CD4-positive, alpha-beta memory T cell (primary cell): ENCODE measurements around the gene SFTPB. TPM values are rescaled to one million over a fixed set of nuclear protein-coding genes. Genes with fewer than 3 reads are reported as not detected.
A peak's percentile ranks its signal among the peaks of the same experiment; 100 is the strongest.

ENCODE experiments used
- CTCF ChIA-PET: fragments of 350-600 bp; sonication (Branson Sonifier 250); formaldehyde crosslinking; loops from one replicate; lab custom pipeline; 2021; ENCODE audit warnings: inconsistent platforms; ENCODE audit not compliant: partially characterized antibody; lab: Charles Lee
- POLR2A ChIA-PET: fragments of 350-600 bp; sonication (Branson Sonifier 250); formaldehyde crosslinking; loops from one replicate; lab custom pipeline; 2021; ENCODE audit not compliant: partially characterized antibody; lab: Charles Lee
- DNase-seq, 5 donors: peaks; one replicate each; pipeline versions ENCODE4 v3.0.0 to v3.0.0-alpha.2; 2020 to 2022; ENCODE audit warnings: mixed read lengths in 1 of 5
- H3K27ac ChIP-seq: one replicate; pipeline ENCODE4 v1.7.0; 2013; ENCODE audit warnings: low read depth, low read length
- H3K27me3 ChIP-seq: 2 replicates; pipeline ENCODE4 v1.7.0; 2013; ENCODE audit warnings: mild to moderate bottlenecking, low read length, moderate library complexity; ENCODE audit not compliant: insufficient read depth
- H3K36me3 ChIP-seq: 2 replicates; pipeline ENCODE4 v1.7.0; 2013; ENCODE audit warnings: mild to moderate bottlenecking, low read length, moderate library complexity; ENCODE audit not compliant: insufficient read depth
- H3K4me1 ChIP-seq: 2 replicates; pipeline ENCODE4 v1.7.0; 2013; ENCODE audit warnings: mild to moderate bottlenecking, low read length, moderate library complexity; ENCODE audit not compliant: insufficient read depth
- H3K4me3 ChIP-seq, 2 donors: one replicate each; pipeline ENCODE4 v1.7.0; 2013; ENCODE audit warnings: low read length in 2 of 2, mild to moderate bottlenecking in 1 of 2
- H3K9me3 ChIP-seq, 2 donors: one replicate each; pipeline ENCODE4 v1.7.0; 2013; ENCODE audit warnings: low read length in 2 of 2, control low read depth in 1 of 2; ENCODE audit not compliant: control insufficient read depth in 1 of 2
- H3K27ac Mint-ChIP-seq, 7 donors: one replicate each; pipeline ENCODE4 v1.8.0; 2020 to 2021; ENCODE audit warnings: mixed read lengths in 7 of 7, mild to moderate bottlenecking in 6 of 7, inconsistent platforms in 3 of 7, moderate library complexity in 3 of 7
- H3K27me3 Mint-ChIP-seq, 2 donors: one replicate each; pipeline ENCODE4 v1.8.0; 2020 to 2021; ENCODE audit warnings: mixed read lengths in 2 of 2
- H3K36me3 Mint-ChIP-seq, 2 donors: one replicate each; pipeline ENCODE4 v1.8.0; 2020 to 2021; ENCODE audit warnings: mixed read lengths in 2 of 2, inconsistent platforms in 1 of 2, mild to moderate bottlenecking in 1 of 2
- H3K4me1 Mint-ChIP-seq, 4 donors: one replicate each; pipeline ENCODE4 v1.8.0; 2020 to 2021; ENCODE audit warnings: mixed read lengths in 4 of 4, mild to moderate bottlenecking in 1 of 4
- H3K4me3 Mint-ChIP-seq, 8 donors: one replicate each; pipeline ENCODE4 v1.8.0; 2020 to 2021; ENCODE audit warnings: mixed read lengths in 8 of 8, mild to moderate bottlenecking in 7 of 8, moderate library complexity in 6 of 8, inconsistent platforms in 3 of 8
- H3K9me3 Mint-ChIP-seq, 8 donors: one replicate each; pipeline ENCODE4 v1.8.0; 2020 to 2021; ENCODE audit warnings: mixed read lengths in 8 of 8, mild to moderate bottlenecking in 5 of 8, inconsistent platforms in 3 of 8, moderate library complexity in 1 of 8
- intact Hi-C: fragments of 100-400 bp; cut with micrococcal nuclease; formaldehyde crosslinking; loops from one replicate; pipeline ENCODE4 v1.15.1; 2023
- polyA plus RNA-seq, 2 donors: library from polyadenylated mRNA; unstranded; fragments of 300-500 nt; fragmentation: Illumina TruSeq; gene quantifications; one replicate each; pipeline ENCODE4 v1.2.3, GENCODE V29; 2021
- total RNA-seq, 2 experiments: library from RNA; stranded (reverse); gene quantifications; one replicate each; pipeline ENCODE4 v1.2.3, GENCODE V29; 2021

The SFTPB gene
- total and polyA plus RNA-seq, 4 experiments from 2014 or later: not detected

DNA sequence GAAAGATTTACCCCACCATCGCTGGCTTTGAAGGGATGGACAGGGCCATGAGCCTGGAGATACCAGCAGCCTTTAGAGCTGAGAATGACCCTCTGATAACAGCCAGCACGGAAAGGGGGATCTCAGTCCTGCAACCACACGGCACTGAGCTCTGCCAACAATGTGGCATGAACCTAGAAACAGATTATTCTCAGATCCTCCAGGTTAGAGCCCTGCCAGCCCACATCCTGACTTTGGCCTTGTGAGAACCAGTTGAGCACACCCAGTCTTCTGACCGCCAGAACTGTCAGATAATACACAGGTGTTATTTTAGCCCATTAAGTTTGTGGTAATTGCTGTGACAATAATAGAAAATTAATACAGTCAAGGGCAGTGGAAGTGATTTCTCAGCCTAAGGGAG lies 16.8 kb upstream of the SFTPB start:
- Histone ChIP-seq H3K27ac (no peak overlapping the region), H3K4me1 (no peaks in the 10 kb centered on the region), H3K4me3 (no peak overlapping the region), H3K27me3 (no peaks in the 10 kb centered on the region), H3K36me3 (no peaks in the 10 kb centered on the region), H3K9me3 (no peaks in the 10 kb centered on the region)
- Mint-ChIP-seq H3K9me3 (peaks cover 0 to 2% (median 0%) of the 10 kb centered on the region in 8 donors), H3K36me3 (no peaks in the 10 kb centered on the region), H3K4me3 (no peak overlapping the region), H3K27me3 (peaks cover 0 to 4% of the 10 kb centered on the region in 2 donors), H3K27ac (no peak overlapping the region), H3K4me1 (peaks cover 0 to 1% (median 0%) of the 10 kb centered on the region in 4 donors)
- ChIA-PET POLR2A (no interaction called here), CTCF (interaction anchor here (1.6 kb wide), 1 partner anchor 25 kb away, joined by 5 read pairs; no protein-coding TSS in a partner anchor)
- DNase-seq: no peak
- intact Hi-C loops: no loop called here

DNA sequence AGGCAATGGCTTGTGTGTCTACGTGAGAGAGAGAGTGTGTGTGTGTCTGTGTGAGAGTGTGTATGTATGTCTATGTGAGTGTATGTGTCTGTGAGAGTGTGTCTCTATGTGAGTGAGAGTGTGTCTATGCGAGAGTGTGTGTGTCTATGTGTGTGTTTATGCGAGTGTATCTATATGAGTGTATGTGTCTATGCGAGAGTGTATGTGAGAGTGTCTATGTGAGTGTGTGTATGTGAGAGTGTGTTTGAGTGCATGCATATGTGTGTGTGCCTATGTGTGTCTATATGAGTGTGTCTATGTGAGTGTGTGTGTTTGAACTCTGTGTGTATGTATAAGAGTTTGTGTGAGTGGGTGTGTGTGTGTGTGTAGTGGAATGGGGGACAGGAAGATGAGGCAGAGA lies 16.4 kb upstream of the SFTPB start:
- CTCF ChIA-PET: interaction anchor here (1.2 to 1.6 kb wide), 2 partner anchors 23 to 25 kb away, joined by 3 to 5 read pairs; no protein-coding TSS in a partner anchor

DNA sequence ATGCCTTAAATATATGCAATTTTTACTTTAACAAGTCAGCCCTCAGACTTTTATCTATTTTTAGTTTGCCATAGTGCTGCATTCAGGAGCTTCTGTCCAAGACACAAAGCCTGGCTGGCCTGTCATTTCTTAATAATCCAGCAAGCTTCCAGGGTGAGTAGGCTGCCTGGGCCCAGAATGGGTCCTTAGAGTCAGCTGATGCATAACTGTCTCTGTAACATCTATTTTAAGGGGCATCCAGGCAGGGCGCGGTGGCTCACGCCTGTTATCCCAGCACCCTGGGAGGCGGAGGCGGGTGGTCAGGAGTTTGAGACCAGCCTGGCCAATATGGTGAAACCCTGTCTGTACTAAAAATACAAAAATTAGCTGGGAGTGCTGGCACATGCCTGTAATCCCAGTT lies 14.4 kb upstream of the SFTPB start:
- H3K36me3 ChIP-seq: no peaks in the 10 kb centered on the region
- Mint-ChIP-seq H3K27ac (no peak overlapping the region), H3K4me3 (no peak overlapping the region), H3K27me3 (peaks cover 0 to 4% of the 10 kb centered on the region in 2 donors), H3K4me1 (peaks cover 0 to 5% (median under 1%) of the 10 kb centered on the region in 4 donors), H3K36me3 (no peaks in the 10 kb centered on the region), H3K9me3 (no peaks in the 10 kb centered on the region)
- ChIA-PET CTCF (interaction anchor here (4.6 kb wide), 1 partner anchor 24 kb away, joined by 57 read pairs; no protein-coding TSS in a partner anchor), POLR2A (no interaction called here)
- no peaks in the 10 kb centered on the region for H3K27me3 ChIP-seq
- H3K9me3 ChIP-seq: no peaks in the 10 kb centered on the region
- DNase-seq: no peak
- H3K27ac ChIP-seq: no peak overlapping the region
- H3K4me1 ChIP-seq: peaks cover 4% of the 10 kb centered on the region
- intact Hi-C loops: no loop called here
- no peak overlapping the region for H3K4me3 ChIP-seq

More for the DNA sequence above, 16.4 kb upstream of the SFTPB start:
- Mint-ChIP-seq H3K36me3 (no peaks in the 10 kb centered on the region), H3K4me1 (peaks cover 0 to 1% (median 0%) of the 10 kb centered on the region in 4 donors), H3K27ac (no peak overlapping the region), H3K4me3 (no peak overlapping the region), H3K27me3 (peaks cover 0 to 4% of the 10 kb centered on the region in 2 donors), H3K9me3 (peaks cover 0 to 1% (median 0%) of the 10 kb centered on the region in 8 donors)
- no peaks in the 10 kb centered on the region for H3K9me3 ChIP-seq
- POLR2A ChIA-PET: no interaction called here
- H3K27ac ChIP-seq: no peak overlapping the region
- no peaks in the 10 kb centered on the region for H3K36me3 ChIP-seq
- DNase-seq: no peak
- H3K4me1 ChIP-seq: no peaks in the 10 kb centered on the region
- no peaks in the 10 kb centered on the region for H3K27me3 ChIP-seq
- H3K4me3 ChIP-seq: no peak overlapping the region
- intact Hi-C loops: no loop called here

DNA sequence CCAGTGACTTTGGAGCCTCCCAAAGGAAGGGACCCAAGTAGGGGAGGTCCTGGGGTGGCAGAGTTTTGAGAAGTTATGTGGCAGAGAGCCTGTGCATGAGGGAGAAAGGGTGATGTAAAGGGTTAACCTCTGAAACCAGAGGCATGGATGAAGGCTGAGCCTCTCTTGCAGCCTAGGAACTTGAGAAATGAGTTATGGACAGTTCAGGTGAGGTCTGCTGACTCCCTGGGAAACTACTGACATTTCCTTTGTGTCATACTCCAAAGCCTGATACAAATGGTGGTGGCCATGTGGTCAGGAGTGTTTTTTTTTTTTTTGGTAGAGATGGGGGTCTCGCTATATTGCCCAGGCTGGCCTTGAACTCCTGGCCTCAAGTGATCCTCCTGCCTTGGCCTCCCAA lies 13.8 kb upstream of the SFTPB start:
- ChIA-PET CTCF (interaction anchor here (4.6 kb wide), 1 partner anchor 25 kb away, joined by 57 read pairs; no protein-coding TSS in a partner anchor), POLR2A (no interaction called here)
- Histone ChIP-seq H3K9me3 (no peaks in the 10 kb centered on the region), H3K4me1 (peaks cover 4% of the 10 kb centered on the region), H3K4me3 (no peak overlapping the region), H3K27me3 (no peaks in the 10 kb centered on the region), H3K27ac (no peak overlapping the region), H3K36me3 (no peaks in the 10 kb centered on the region)
- Mint-ChIP-seq H3K27me3 (peaks cover 0 to 4% of the 10 kb centered on the region in 2 donors), H3K27ac (peak overlapping the region in 2 of 7 donors; percentile 5 to 41), H3K9me3 (no peaks in the 10 kb centered on the region), H3K36me3 (no peaks in the 10 kb centered on the region), H3K4me3 (peak overlapping the region in 1 of 8 donors; percentile 51), H3K4me1 (peaks cover 0 to 5% (median under 1%) of the 10 kb centered on the region in 4 donors)
- DNase-seq: no peak
- intact Hi-C loops: no loop called here

DNA sequence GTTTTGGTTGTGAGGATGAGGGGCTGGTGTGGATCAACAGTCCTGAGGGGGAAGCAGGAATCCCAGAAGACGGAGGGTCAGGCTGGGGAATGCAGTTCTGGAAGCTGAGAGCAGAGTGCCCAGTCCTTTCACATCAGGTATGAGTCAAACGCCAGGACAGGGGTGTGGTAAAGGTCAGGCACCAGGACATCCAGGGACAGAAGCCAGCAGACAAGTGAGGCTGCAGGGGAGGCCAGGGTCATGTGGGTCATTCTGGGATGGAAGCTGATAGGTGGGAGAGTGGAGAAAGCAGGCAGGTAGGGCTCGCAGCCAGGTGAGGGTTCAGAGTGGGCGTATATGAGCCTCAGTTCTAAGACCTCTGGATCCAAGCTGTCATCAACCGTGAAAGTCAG lies 13.4 kb upstream of the SFTPB start:
- DNase-seq: no peak
- H3K9me3 Mint-ChIP-seq: no peaks in the 10 kb centered on the region
- Histone ChIP-seq H3K27ac (no peak overlapping the region), H3K4me1 (peaks cover 4% of the 10 kb centered on the region), H3K4me3 (no peak overlapping the region), H3K9me3 (no peaks in the 10 kb centered on the region), H3K27me3 (no peaks in the 10 kb centered on the region), H3K36me3 (no peaks in the 10 kb centered on the region)
- peak overlapping the region in 4 of 8 donors; percentile 5 to 51 (median 32) for H3K4me3 Mint-ChIP-seq
- POLR2A ChIA-PET: no interaction called here
- no peaks in the 10 kb centered on the region for H3K36me3 Mint-ChIP-seq
- peak overlapping the region in 3 of 7 donors; percentile 5 to 71 (median 41) for H3K27ac Mint-ChIP-seq
- CTCF ChIA-PET: interaction anchor here (4.6 kb wide), 1 partner anchor 25 kb away, joined by 57 read pairs; no protein-coding TSS in a partner anchor
- peaks cover 0 to 4% of the 10 kb centered on the region in 2 donors for H3K27me3 Mint-ChIP-seq
- H3K4me1 Mint-ChIP-seq: peaks cover 0 to 5% (median under 1%) of the 10 kb centered on the region in 4 donors
- intact Hi-C loops: no loop called here

DNA sequence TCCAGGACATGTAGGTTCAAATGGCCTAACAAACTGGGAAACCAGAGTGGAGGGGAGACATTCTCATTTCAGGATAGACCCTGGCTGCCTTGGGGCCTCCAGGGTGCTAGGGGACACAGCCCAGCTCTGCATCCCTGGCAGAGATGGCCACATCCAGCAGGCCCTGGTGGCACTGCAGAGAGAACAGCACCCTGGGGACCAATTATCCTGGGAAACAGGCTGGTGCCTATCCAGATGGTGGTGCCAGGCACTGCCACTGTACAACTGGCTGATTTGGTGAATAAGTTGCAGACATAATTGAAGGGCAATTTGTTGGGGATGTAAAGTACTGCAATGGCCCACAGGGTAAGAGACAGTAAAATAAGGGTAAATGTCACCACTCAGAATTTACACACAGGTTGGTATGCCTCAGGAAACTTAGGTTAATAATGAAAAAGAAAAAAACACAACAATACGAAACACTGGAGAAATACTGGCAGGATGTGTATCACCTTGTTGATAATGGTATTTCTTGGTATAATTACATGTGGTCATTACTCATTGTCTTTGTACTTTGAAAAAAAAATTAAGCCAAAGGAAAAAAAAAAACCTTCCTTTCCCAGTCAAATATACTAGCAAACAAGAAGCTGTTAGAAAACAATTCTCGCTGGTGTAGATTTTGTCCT lies 12.8 kb upstream of the SFTPB start:
- no peak for DNase-seq

More for the DNA sequence above, 12.8 kb upstream of the SFTPB start:
- no peaks in the 10 kb centered on the region for H3K36me3 ChIP-seq
- intact Hi-C loops: no loop called here
- H3K27ac Mint-ChIP-seq: peak overlapping the region in 2 of 7 donors; percentile 22 to 41
- no peaks in the 10 kb centered on the region for H3K9me3 Mint-ChIP-seq
- H3K27ac ChIP-seq: no peak overlapping the region
- H3K27me3 Mint-ChIP-seq: peaks cover 0 to 2% of the 10 kb centered on the region in 2 donors
- peak overlapping the region in 4 of 8 donors; percentile 13 to 51 (median 39) for H3K4me3 Mint-ChIP-seq
- H3K4me1 ChIP-seq: peaks cover 4% of the 10 kb centered on the region
- H3K9me3 ChIP-seq: no peaks in the 10 kb centered on the region
- no peaks in the 10 kb centered on the region for H3K36me3 Mint-ChIP-seq
- H3K27me3 ChIP-seq: no peaks in the 10 kb centered on the region
- no peak overlapping the region for H3K4me3 ChIP-seq
- peaks cover 0 to 5% (median under 1%) of the 10 kb centered on the region in 4 donors for H3K4me1 Mint-ChIP-seq
- ChIA-PET POLR2A (no interaction called here), CTCF (interaction anchor here (1.2 to 4.6 kb wide), 3 partner anchors 17 to 26 kb away, joined by 5 to 57 read pairs (median 7); no protein-coding TSS in a partner anchor)
